Heart left ventricle (tissue), 13 donors: ENCODE results near the gene BIRC7.

Source experiments
- CTCF ChIP-seq, 12 donors: fragments of 200-600 bp; sonication (generic) in 4 of 12; IDR thresholded peaks; one replicate each; pipeline versions ENCODE4 v1.5.0 to v1.8.0; 2018 to 2022; ENCODE audit warnings: antibody characterized with exemption in 12 of 12, mild to moderate bottlenecking in 5 of 12
- POLR2A ChIP-seq, 2 donors: fragments of 450-650 bp; IDR thresholded peaks; one replicate each; pipeline ENCODE4 v1.6.1; 2017; ENCODE audit warnings: antibody characterized with exemption in 2 of 2, mild to moderate bottlenecking in 2 of 2, moderate library complexity in 2 of 2
- donor health status: ischemic (EF 13 %, LVEDD 7.1; RV severe dilation, severe dysfunction).
- donor health status: DM: no; HTN: yes; CAD: no.
- donor health status: DM: no; HTN: no; CAD: no.
- donor health status: ischemic (EF 25% LVEDD 6.9; RV normal size, moderate dysfunction).
- donor health status: ischemic (EF 25% LVEDD 5.7; RV mildly dilated, moderate dysfunction).
- donor health status: ischemic (EF 35%, LVEDD 5.7; RV mildly dilated, moderate dysfunction).
- donor health status: nonischemic (EF 11% LVEDD 7.7; RV severe dilation, severe dysfunction).
- donor health status: DM: yes; HTN: yes; CAD: no.
- donor health status: PGD.
- donor health status: ischemic (EF 29% LVEDD 5.4; RV normal size, mild dysfunction).
- donor health status: nonischemic (EF 23%, LVEDD 6.1; RV moderate dilation, normal function).

GRCh38 chr20:63241272-63241671, 5.6 kb downstream of the BIRC7 start:
- TF ChIP-seq CTCF (IDR thresholded peaks at IDR 0.05) (no peak), POLR2A (IDR thresholded peaks at IDR 0.05) (no peak)
